ENCODE results near the gene MYO1B.
A peak's percentile ranks its signal among the peaks of the same experiment; 100 is the strongest.

MYO1B gene

GRCh38 chr2:191366199-191366598 lies 121.0 kb downstream of the MYO1B start:
- no peak for FAIRE-seq

- peak; percentile 6 for FAIRE-seq
These were observed 123.8 kb downstream of the MYO1B start for GRCh38 chr2:191369034-191369433.

GRCh38 chr2:191374366-191374765 lies 129.2 kb downstream of the MYO1B start:
- no peak for FAIRE-seq

DNA sequence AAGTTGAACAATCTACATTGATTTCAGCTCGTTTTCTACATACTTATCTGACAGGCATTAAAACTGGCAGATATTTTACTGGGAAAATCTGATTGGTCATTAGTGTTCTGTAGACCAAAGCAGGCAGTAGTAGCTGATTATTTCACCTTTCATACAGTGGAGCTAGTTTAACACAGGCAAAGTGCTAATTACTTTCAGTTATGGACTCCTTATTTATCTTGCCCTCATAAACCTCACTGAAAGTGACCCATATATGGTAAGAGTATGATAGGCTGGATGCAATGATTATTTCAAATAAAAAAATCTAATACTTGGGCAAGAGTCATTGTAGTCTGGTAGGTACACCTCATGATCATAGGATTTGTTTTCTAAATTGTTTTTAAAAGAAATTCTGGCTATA lies 129.7 kb downstream of the MYO1B start:
- no peak for FAIRE-seq

GRCh38 chr2:191376981-191377629 lies 131.9 kb downstream of the MYO1B start:
- FAIRE-seq: no peak

DNA sequence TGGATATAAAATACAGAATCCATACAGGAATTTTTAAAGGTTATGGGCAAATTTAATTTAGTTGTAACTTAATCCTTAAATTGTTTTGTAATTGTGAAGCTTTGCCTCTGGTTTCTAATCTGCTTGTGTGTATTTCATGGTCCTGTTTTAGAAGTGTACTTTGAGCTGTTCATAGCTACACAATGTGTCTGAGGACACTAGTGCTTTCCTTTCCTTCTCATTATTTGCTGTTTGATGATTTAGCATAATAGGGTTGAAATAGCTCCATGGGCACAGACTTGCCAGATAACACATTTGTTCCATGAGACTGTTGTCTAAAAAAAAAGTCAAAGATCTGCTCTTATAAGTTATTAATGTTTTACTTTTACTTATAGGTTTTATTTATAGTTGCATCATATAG lies 134.2 kb downstream of the MYO1B start:
- no peak for FAIRE-seq

GRCh38 chr2:191382801-191383200 lies 137.6 kb downstream of the MYO1B start:
- FAIRE-seq: no peak

DNA sequence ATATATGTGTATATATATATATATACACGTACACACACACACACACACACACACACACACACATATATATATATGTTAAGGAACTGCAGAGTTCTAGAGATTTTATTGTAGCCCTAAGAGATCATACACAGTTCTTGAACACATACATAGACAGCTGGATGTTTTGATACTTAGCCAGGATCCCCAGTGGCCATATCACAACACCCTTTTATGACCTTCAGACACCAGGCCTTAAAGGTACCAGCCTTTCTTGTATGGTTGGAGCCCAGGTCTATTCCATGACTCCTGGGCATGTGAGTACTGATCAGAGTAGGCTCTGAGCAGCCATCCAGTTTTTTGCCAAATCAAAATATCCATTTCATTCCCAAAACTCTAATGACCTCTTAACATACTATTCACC lies 138.3 kb downstream of the MYO1B start:
- no peak for FAIRE-seq

- no peak for FAIRE-seq
These were observed 139.6 kb downstream of the MYO1B start for GRCh38 chr2:191384829-191385228.

- no peak for FAIRE-seq
These were observed 140.4 kb downstream of the MYO1B start for GRCh38 chr2:191385416-191386160.

DNA sequence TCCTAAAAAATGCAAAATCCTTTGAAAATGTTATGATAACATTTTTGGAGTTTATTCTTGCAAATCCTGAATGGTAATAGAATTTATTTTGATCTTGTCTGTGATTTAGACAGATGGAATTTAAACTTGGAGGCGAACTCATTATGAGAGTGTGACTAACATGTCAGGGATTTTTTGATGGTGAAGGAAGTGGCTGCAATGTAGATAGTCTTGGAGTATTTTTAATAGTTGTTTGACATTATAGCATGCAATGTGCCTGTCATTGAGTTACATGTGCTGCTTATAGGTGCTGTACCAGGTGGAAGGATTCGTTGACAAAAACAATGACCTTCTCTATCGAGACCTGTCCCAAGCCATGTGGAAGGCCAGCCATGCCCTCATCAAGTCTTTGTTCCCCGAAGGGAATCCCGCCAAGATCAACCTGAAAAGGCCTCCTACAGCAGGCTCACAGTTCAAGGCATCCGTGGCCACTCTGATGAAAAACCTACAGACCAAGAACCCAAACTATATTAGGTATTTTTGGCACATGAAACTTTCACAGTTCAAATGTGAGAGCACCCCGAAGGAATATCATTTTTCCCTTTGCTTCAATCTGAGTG lies 141.8 kb downstream of the MYO1B start:
- FAIRE-seq: no peak

GRCh38 chr2:191389288-191389687 lies 144.1 kb downstream of the MYO1B start:
- no peak for FAIRE-seq

DNA sequence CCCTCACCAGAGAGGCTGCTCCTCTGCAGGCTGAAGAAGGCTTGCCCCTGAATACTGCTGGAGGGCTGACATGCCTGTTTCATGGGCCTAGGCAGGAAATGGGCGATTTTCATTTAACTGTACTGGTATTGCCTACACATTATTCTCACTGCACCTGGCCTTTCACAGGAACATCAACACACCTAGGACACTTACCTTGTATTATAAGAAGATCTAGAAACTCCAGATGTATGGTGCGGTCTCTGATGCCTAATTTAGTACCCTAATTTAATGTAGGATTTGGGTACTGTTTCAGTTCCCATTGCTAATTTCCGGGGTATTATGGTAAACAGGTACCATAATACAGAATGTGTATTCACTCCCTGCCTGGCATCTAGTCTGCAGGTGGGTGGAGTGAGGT lies 146.0 kb downstream of the MYO1B start:
- FAIRE-seq: no peak

DNA sequence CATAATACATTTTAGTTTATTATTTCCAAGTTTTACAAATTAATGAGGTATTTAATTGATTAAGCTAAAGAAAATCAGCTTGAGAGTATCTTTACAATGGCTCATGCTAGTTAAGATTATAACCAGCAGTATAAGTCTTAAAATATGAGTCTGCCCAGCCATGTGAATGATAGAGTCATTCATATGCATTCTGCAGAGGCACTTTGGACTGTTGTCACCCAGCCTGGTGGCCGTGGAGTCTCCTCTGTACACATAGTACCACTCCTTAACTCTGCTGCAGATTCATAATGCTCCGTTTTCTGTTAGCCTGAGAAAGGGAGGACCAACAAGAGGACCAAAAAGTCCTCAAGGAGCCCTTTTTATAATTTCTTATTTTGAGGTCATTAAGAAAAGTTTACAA lies 148.8 kb downstream of the MYO1B start:
- FAIRE-seq: no peak

DNA sequence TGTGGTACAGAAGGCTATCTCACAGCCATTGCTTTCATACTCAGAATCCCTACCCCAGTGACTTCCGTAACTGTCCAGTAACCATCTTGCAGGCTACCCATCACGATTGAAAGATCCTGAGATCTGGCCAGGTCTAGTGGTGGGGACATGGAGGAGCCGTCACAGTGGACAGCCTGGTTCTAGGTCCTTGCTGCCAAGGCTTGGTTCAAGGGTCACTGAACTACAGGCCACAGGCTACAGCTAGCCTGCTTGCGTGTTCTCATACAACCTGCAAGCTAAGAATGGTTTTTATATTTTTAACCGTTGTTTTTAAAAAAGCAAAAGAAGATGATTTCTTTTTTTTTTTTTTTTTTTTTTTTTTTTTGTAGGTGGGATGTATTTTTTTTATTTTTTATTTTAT lies 151.6 kb downstream of the MYO1B start:
- FAIRE-seq: no peak

DNA sequence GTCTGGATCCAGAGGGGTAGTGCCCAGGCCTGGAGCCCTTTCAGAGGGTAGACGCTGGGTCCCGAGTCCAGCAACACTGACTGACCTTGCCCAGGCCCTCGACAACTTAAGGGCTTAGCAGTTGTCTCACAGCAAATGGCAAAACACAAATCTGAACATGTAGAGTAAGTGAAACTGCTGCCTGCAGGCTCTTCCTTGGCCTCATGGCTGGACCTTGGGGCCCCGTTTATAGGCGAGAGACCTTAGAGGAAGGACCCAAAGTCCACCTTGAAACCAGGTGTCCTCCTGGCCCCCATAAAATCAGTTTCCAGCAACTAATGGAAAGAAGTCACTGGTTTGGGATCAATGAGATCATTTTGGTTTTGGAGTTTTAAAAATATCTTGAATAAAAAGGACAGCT lies 154.4 kb downstream of the MYO1B start:
- FAIRE-seq: no peak

GRCh38 chr2:191401287-191401686 lies 156.1 kb downstream of the MYO1B start:
- no peak for FAIRE-seq

DNA sequence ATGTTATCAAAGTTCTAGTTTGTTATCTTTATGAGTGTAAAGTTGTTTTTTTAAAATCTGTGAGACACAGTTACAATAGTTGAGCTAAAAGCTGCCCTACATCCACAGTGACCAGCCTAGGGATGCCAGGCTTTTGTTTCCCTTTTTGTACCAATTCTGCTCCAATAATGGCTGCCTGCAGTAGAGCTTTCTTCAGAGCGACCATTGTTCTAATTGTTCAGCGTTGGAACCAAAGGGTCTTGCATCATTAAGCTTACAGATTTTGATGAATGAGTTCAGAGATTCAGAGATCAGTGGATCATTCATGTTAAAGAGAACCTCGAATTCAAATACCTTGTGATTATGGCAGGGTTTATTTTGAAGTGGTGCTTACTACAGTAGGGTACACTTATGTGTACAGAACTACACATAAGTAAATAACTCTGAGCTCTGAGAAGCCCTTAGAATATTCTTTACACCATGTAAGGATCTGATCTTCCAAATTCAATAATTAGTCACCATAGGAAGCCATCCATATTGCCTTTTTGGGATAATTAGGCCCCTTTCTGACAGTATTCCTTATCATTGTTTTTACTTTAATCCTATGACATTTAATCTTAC lies 157.9 kb downstream of the MYO1B start:
- FAIRE-seq: no peak

DNA sequence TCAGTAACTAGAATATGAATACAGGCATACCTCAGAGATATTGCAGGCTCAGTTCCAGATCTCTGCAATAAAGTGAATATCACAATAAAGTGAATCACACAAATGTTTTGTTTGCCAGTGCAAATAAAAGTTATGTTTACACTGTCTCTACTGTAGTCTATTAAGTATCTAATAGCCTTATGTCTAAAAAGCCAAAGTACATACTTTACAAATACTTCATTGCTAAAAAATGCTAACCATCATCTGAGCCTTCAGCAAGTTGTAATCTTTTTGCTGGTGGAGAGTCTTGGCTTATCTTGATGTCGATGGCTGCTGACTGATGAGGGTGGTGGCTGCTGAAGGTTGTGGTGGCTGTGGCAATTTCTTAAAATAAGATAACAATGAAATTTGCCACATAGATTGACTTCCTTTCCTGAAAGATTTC lies 159.4 kb downstream of the MYO1B start:
- no peak for FAIRE-seq

DNA sequence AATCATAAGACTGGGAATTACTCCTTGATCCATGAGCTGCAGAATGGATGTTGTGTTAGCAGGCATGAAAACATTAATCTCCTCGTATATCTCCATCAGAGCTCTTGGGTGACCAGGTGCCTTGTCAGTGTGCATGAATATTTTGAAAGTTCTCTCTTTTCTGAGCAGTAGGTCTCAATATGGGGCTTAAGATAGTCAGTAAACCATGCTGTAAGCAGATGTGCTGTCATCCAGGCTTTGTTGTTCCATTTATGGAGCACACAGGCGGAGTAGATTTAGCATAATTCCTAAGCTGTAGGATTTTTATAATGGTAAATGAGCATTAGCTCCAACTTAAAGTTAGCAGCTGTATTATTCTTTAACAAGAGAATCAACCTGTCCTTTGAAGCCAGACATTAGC lies 160.3 kb downstream of the MYO1B start:
- FAIRE-seq: no peak

GRCh38 chr2:191410646-191411436 lies 165.6 kb downstream of the MYO1B start:
- FAIRE-seq: no peak

- FAIRE-seq: no peak
These were observed 166.3 kb downstream of the MYO1B start for GRCh38 chr2:191411472-191411871.

DNA sequence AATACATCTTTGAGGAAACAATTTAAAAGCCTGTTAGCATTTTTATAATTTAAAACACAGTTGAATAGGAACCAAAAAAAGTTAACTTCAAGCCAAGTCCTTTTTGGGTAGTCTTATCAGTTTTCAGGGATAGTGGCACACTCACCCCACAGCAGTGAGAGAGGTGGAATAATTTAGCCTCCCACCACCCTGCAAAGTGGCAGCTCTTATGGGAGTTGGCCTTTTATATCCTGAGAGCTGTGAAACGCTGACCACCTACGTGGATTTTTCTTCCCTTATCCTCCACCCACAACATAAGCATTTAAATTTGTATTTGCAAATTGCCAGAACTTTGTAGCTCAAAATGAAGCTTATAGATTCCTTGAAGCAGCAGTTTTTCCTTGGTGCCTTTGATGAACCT lies 167.1 kb downstream of the MYO1B start:
- FAIRE-seq: no peak

Measured in A204.1 (cell line).